ENCODE data around the gene SH2D5.

Gene SH2D5

GRCh38 chr1:20732588-20733359 is at the start of gene SH2D5:
SH2D5 (minus strand) TSS chr1:20732703; CDS start chr1:20728044, 4,659 bp downstream.
- DNase-seq (ENCODE audit: low spot score), result peak; percentile 73

- DNase-seq (ENCODE audit: low spot score), result no peak
These were observed 43.2 kb upstream of the SH2D5 start for GRCh38 chr1:20775700-20776099.

GRCh38 chr1:20771780-20772179 is 39.3 kb upstream of the SH2D5 start:
- no peak for DNase-seq (ENCODE audit: low spot score)

GRCh38 chr1:20770314-20771087 is 38.0 kb upstream of the SH2D5 start:
- no peak for DNase-seq (ENCODE audit: low spot score)

- no peak for DNase-seq (ENCODE audit: low spot score)
These were observed 34.8 kb upstream of the SH2D5 start for GRCh38 chr1:20767271-20767670.

GRCh38 chr1:20763417-20763816 is 30.9 kb upstream of the SH2D5 start:
- no peak for DNase-seq (ENCODE audit: low spot score)

- no peak for DNase-seq (ENCODE audit: low spot score)
These were observed 27.8 kb upstream of the SH2D5 start for GRCh38 chr1:20760322-20760721.

- no peak for DNase-seq (ENCODE audit: low spot score)
These were observed 21.1 kb upstream of the SH2D5 start for GRCh38 chr1:20753589-20753988.

- DNase-seq (ENCODE audit: low spot score), result no peak
These were observed 19.0 kb upstream of the SH2D5 start for GRCh38 chr1:20751462-20751990.

- no peak for DNase-seq (ENCODE audit: low spot score)
These were observed 10.2 kb upstream of the SH2D5 start for GRCh38 chr1:20742671-20743070.

GRCh38 chr1:20740781-20741180 is 8.3 kb upstream of the SH2D5 start:
- DNase-seq (ENCODE audit: low spot score), result no peak

GRCh38 chr1:20739225-20739624 is 6.7 kb upstream of the SH2D5 start:
- DNase-seq (ENCODE audit: low spot score), result no peak

GRCh38 chr1:20735581-20736111 is 3.1 kb upstream of the SH2D5 start:
- no peak for DNase-seq (ENCODE audit: low spot score)

GRCh38 chr1:20733360-20733975 is 965 bp upstream of the SH2D5 start:
- no peak for DNase-seq (ENCODE audit: low spot score)

GRCh38 chr1:20732071-20732587 is 374 bp downstream of the SH2D5 start:
- DNase-seq (ENCODE audit: low spot score), result peak; percentile 86

GRCh38 chr1:20731057-20731991 is 1.2 kb downstream of the SH2D5 start:
- DNase-seq (ENCODE audit: low spot score), result peak; percentile 46

GRCh38 chr1:20730690-20731056 is 1.8 kb downstream of the SH2D5 start:
- no peak for DNase-seq (ENCODE audit: low spot score)

- no peak for DNase-seq (ENCODE audit: low spot score)
These were observed 2.4 kb downstream of the SH2D5 start for GRCh38 chr1:20729990-20730689.

- no peak for DNase-seq (ENCODE audit: low spot score)
These were observed 3.2 kb downstream of the SH2D5 start for GRCh38 chr1:20729155-20729931.
